Activated T-cell treated with anti-CD3 and anti-CD28 coated beads, Interleukin-2, amount 50 U/mL, for 48 hours (primary cell): ENCODE data around the gene CXXC5.

ENCODE experiments used
- DNase-seq, 2 experiments: peaks; one replicate each; pipeline ENCODE4 v3.0.0-alpha.2; 2020

The CXXC5 gene

GRCh38 chr5:139683295-139684271, 35.4 kb downstream of the CXXC5 start:
- DNase-seq, result no peak

GRCh38 chr5:139684350-139684880, 36.3 kb downstream of the CXXC5 start:
- DNase-seq, result no peak

- no peak for DNase-seq
These were observed 37.0 kb downstream of the CXXC5 start for GRCh38 chr5:139684881-139685749.

- DNase-seq, result no peak
These were observed 37.7 kb downstream of the CXXC5 start for GRCh38 chr5:139685886-139686285.

GRCh38 chr5:139686356-139686705, 38.2 kb downstream of the CXXC5 start:
- no peak for DNase-seq

GRCh38 chr5:139686706-139687441, 38.7 kb downstream of the CXXC5 start:
- DNase-seq, result no peak

GRCh38 chr5:139687656-139688055, 39.5 kb downstream of the CXXC5 start:
- no peak for DNase-seq

GRCh38 chr5:139688088-139688702, 40.0 kb downstream of the CXXC5 start:
- DNase-seq, result no peak

- DNase-seq, result no peak
These were observed 40.7 kb downstream of the CXXC5 start for GRCh38 chr5:139688751-139689372.

GRCh38 chr5:139689631-139690063, 41.5 kb downstream of the CXXC5 start:
- DNase-seq, result no peak

- DNase-seq, result no peak
These were observed 42.1 kb downstream of the CXXC5 start for GRCh38 chr5:139690064-139690802.

GRCh38 chr5:139690803-139691629, 42.9 kb downstream of the CXXC5 start:
- no peak for DNase-seq

- DNase-seq, result no peak
These were observed 44.0 kb downstream of the CXXC5 start for GRCh38 chr5:139692148-139692547.

GRCh38 chr5:139692679-139693308, 44.6 kb downstream of the CXXC5 start:
- DNase-seq, result no peak

GRCh38 chr5:139693676-139694364, 45.7 kb downstream of the CXXC5 start:
- DNase-seq, result no peak

- no peak for DNase-seq
These were observed 46.5 kb downstream of the CXXC5 start for GRCh38 chr5:139694556-139695177.

- DNase-seq, result no peak
These were observed 47.0 kb downstream of the CXXC5 start for GRCh38 chr5:139695178-139695573.

GRCh38 chr5:139696167-139696893, 48.2 kb downstream of the CXXC5 start:
- DNase-seq, result no peak
